22Rv1 (cell line): ENCODE data around the gene ZNF699.

Source experiments
- H3K27ac ChIP-seq: fragments of 450-650 bp; 2 replicates; pipeline ENCODE4 v1.5.1; 2017
- CTCF ChIP-seq: fragments of 450-650 bp; IDR thresholded peaks from 2 replicates; pipeline ENCODE4 v1.5.1; 2017; ENCODE audit warnings: mild to moderate bottlenecking
- ZFX ChIP-seq: fragments of 450-650 bp; IDR thresholded peaks from 2 replicates; pipeline ENCODE4 v1.6.1; 2017; ENCODE audit warnings: antibody characterized with exemption, borderline replicate concordance

The ZNF699 gene

GRCh38 chr19:9251236-9251635 is 58.4 kb downstream of the ZNF699 start:
- no peak overlapping the region for H3K27ac ChIP-seq
- TF ChIP-seq CTCF (no peak), ZFX (no peak)

GRCh38 chr19:9250630-9251029 is 59.0 kb downstream of the ZNF699 start, which contains the start of gene OR7E24:
Gene OR7E24 (plus strand): TSS chr19:9250930. CDS start chr19:9251044, 114 bp downstream.
- H3K27ac ChIP-seq: no peak within 1 kb of the TSS
- no peak for TF ChIP-seq ZFX
- TF ChIP-seq CTCF: no peak
